SK-N-SH treated with all-trans-retinoic acid at 6 μM for 48 hours (cell line): ENCODE results near the gene CLCNKA.

Experiments
- ARNTL ChIP-seq: fragments of 450-650 bp; formaldehyde crosslinking; IDR thresholded peaks from 2 replicates; pipeline ENCODE4 v1.5.0; 2020; ENCODE audit warnings: low read depth, mild to moderate bottlenecking, moderate library complexity, borderline replicate concordance
- CSDC2 ChIP-seq: fragments of 250-450 bp; sonication (Bioruptor Pico); IDR thresholded peaks from 2 replicates; pipeline ENCODE4 v1.5.0; 2020; ENCODE audit warnings: mild to moderate bottlenecking, moderate library complexity
- SNAI2 ChIP-seq: fragments of 250-450 bp; sonication (Bioruptor Pico); IDR thresholded peaks from 2 replicates; pipeline ENCODE4 v1.5.0; 2020; ENCODE audit warnings: mild to moderate bottlenecking, moderate library complexity
- TOX ChIP-seq: fragments of 250-450 bp; sonication (Bioruptor Pico); IDR thresholded peaks from 2 replicates; pipeline ENCODE4 v1.8.0; 2021; ENCODE audit warnings: mild to moderate bottlenecking, moderate library complexity, borderline replicate concordance
- TSHZ2 ChIP-seq: fragments of 250-450 bp; sonication (Bioruptor Pico); IDR thresholded peaks from 2 replicates; pipeline ENCODE4 v1.5.0; 2020; ENCODE audit warnings: mild to moderate bottlenecking, moderate library complexity

- TF ChIP-seq ARNTL = no peak
- TF ChIP-seq CSDC2 (CRISPR knock-in tag) = no peak
- no peak for TF ChIP-seq TSHZ2 (CRISPR knock-in tag)
- TF ChIP-seq TOX (CRISPR knock-in tag) = no peak
- TF ChIP-seq SNAI2 = no peak
Measured at GRCh38 chr1:15989776-15990175, 32.1 kb upstream of the CLCNKA start.
